Fibroblast of pulmonary artery (primary cell): Measurements from ENCODE around the gene ITPR3.

Source experiments
- DNase-seq: peaks from one replicate; pipeline ENCODE4 v3.0.0-alpha.2; 2010; ENCODE audit warnings: low read depth
- H3K4me3 ChIP-seq: replicated peaks from 2 replicates; pipeline ENCODE4 v1.5.1; 2011; ENCODE audit warnings: low read depth, mild to moderate bottlenecking, control low read depth, low read length, moderate library complexity
- TF ChIP-seq, protein P1 (sequence below): IDR thresholded peaks from 2 replicates; pipeline ENCODE4 v1.5.1; 2011; ENCODE audit warnings: mild to moderate bottlenecking, control low read depth, low read length, inconsistent platforms; ENCODE audit errors: missing control alignments

ITPR3 gene

GRCh38 chr6:33717934-33718455 lies 96.9 kb downstream of the ITPR3 start:
- H3K4me3 ChIP-seq, result no peak overlapping the region
- DNase-seq, result no peak
- TF ChIP-seq, protein P1, sequence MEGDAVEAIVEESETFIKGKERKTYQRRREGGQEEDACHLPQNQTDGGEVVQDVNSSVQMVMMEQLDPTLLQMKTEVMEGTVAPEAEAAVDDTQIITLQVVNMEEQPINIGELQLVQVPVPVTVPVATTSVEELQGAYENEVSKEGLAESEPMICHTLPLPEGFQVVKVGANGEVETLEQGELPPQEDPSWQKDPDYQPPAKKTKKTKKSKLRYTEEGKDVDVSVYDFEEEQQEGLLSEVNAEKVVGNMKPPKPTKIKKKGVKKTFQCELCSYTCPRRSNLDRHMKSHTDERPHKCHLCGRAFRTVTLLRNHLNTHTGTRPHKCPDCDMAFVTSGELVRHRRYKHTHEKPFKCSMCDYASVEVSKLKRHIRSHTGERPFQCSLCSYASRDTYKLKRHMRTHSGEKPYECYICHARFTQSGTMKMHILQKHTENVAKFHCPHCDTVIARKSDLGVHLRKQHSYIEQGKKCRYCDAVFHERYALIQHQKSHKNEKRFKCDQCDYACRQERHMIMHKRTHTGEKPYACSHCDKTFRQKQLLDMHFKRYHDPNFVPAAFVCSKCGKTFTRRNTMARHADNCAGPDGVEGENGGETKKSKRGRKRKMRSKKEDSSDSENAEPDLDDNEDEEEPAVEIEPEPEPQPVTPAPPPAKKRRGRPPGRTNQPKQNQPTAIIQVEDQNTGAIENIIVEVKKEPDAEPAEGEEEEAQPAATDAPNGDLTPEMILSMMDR, result no peak

DNA sequence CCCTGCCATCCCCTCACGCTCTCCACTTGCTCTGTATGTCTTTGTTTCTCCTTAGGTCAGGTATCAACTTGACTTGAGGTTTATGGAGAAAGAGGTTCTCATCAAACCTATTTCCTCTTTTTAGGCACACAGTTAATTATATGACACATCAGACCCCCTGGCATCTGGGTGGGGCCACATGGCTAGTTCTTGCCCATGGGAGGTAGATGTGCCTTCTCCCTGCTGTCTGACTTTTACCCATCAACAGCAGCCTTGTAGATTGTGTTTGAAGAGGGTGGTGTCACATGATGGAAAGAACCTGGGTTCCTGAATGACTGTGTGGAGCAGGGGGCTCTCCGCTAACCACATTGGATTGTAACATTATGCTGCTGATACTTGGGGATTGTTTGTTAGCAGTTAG lies 97.6 kb downstream of the ITPR3 start:
- H3K4me3 ChIP-seq, result no peak overlapping the region
- TF ChIP-seq, protein P1, result no peak
- DNase-seq, result no peak

DNA sequence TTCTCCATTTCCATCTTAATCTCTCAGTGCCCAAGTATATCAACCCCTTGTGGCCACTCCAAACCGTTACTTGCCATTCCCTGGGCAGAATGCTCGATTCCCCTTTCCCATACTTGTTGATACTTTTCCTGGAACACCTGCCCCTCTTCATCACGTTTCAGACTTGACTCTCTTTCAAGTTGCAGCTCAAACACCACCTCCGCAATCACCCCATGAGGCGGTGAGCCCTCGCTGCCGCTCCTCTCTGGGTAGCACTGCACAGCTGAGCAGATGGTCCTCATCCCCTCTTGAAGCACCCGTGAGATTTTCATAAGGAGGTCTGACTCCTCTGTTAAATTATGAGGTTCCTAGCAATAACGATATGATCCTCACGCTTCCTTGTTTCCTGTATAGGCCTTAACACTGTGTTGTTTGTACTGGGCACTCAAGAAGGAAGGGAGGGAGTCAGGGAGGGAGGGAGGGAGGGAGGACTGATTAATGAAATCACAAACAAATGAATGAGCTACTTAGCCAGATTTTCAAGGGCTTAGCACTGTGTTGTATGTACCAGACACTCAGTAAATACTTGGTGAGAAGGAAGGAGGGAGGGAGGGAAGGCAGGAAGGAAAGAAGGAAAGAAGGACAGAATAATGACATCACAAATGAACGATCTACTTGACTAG lies 98.3 kb downstream of the ITPR3 start:
- DNase-seq, result no peak
- no peak overlapping the region for H3K4me3 ChIP-seq
- TF ChIP-seq, protein P1, result no peak

DNA sequence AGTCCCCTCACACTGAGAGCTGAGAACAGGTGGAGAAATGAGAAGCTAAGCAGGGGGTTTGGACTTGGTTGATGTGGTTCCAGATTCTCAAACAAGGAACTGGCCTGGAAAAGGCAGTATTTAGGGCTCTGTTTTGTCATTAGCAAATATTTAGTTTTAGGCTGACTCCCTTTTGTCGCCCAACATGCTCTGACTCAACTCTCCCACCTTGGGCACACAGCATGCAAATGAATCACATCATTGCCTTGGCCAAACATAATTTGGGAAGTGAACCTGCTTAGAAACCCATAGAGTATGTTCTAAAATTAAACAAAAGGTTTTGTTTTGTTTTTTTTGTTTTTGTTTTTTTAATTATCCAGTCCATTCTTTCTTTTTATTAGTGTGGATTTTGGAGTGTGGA lies 99.9 kb downstream of the ITPR3 start:
- H3K4me3 ChIP-seq, result no peak overlapping the region
- TF ChIP-seq, protein P1, result no peak
- DNase-seq, result no peak

- TF ChIP-seq, protein P1, result no peak
- no peak overlapping the region for H3K4me3 ChIP-seq
- DNase-seq, result no peak
Observed at GRCh38 chr6:33721508-33721907, 100.4 kb downstream of the ITPR3 start.

DNA sequence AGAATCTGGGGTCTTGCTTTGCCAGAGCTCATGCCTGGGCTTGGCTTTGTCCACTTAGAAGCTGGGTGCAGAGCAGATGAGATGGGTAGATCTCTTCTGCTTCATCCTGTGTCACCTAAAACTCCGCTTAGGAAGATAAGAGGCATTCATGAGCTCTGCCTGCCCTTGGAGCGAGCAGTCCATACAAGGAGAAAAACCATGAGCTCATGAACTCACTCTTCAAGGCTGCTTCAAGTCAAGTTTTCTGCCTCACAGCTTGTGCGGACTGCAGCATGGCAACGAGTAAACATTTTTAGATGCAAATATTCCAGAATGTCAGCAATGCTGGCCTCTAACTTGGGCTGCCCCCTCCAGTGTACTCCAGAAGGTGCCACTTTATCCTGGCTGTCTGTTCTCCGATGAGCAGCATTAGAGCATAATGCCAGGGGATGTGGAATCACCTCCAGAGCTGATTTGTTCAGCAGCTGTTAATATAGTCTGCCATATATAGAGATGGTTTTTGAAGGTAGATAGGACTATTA lies 101.0 kb downstream of the ITPR3 start:
- TF ChIP-seq, protein P1, result no peak
- DNase-seq, result no peak
- H3K4me3 ChIP-seq, result no peak overlapping the region
